ENCODE data around the gene USF3. TPM values are rescaled to one million over a fixed set of nuclear protein-coding genes. Genes with fewer than 3 reads are reported as not detected.
"Not testable (repeated sequence)": the region's sequence is repeated elsewhere in the genome, so short reads cannot be mapped to it uniquely, and the experiment has no call there.

USF3 gene
- total RNA-seq, 1 donor from 2014 or later: 16.8 TPM

DNA sequence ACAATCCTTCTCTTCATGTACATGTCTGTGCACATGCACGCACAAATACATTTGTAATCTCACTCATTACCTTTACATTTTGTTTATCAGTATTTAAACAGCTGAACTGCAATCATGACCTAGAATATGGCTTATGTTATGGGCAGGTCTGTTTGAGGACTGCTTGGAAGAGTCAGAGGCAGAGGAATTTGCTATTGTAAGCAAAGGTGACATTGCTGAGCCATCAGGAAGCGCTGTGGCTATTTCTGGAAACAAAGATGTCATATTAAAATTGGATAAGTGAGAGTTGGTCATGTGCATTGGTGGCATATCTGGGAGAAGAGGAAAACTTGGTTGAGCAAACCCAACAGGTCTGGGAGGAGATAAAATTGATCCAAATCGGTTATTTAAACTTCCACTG lies 41.6 kb downstream of the USF3 start:
- intact Hi-C loops (cut with micrococcal nuclease): no loop called here

DNA sequence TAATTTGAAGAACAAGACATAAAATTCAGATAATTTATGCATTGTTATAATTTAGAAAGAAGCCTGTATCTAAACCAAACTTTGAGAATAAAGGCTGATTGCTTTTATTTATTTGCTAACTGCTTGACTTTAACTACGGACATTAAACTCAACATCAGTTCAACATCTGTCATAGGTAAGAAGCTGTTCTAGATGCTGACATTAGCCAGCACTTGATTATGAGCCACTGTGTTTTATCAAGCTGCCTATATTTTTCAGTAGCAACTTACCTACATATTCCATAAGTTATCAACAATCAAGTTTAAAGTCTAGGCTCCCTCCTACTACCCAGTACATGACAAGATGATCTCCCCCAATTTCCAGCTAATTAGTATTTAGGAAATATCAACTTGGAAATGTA lies 42.1 kb downstream of the USF3 start:
- intact Hi-C loops (cut with micrococcal nuclease): no loop called here

DNA sequence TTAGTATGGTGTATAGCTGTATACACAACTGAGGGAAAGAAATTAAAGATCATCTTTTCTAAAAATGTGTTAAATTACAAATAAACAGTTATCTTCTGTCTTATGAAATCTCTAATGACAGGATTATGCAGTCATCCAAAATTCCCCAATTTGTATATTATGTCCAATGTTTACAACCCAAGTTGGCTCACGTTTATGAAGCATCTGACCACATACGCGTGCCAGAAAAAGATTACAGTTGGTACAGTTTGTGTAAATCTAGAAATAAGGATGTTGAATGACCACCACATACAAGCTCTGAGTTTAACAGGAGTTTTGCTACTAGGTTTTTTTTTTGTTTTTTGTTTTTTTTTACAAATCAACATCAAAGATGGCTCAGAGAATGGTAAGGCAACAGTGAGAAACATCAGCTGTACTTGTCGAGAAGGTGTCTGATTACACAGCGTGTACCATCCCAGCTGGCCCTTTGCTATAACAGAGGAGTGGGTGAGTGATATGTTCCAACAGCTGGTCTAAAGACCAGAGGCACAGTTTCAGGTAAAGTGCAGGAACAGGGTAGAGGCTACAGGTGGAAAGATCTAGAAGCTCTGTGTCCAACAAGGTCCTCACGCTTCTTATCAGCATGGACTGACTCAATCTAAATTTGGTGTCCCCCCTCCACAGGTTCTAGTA lies 47.1 kb downstream of the USF3 start:
- intact Hi-C loops (cut with micrococcal nuclease): no loop called here

DNA sequence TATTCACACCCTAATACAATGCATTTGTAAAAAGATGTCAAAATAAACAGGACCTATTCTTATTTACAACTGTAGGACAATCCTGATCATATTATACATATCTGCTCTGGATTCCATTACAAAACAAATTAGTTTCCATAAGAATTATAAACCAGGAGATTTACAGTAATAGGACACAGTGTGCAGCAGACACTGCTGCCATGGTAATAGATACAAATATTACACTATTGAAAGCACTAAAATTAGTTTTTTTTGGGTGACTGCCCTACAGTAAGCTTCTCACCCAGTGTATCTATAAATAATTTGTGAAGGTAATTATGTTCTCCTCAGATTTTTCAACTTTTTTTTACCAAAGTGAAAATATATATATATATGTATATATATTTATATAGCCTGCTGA lies 47.9 kb downstream of the USF3 start:
- intact Hi-C loops (cut with micrococcal nuclease): no loop called here

DNA sequence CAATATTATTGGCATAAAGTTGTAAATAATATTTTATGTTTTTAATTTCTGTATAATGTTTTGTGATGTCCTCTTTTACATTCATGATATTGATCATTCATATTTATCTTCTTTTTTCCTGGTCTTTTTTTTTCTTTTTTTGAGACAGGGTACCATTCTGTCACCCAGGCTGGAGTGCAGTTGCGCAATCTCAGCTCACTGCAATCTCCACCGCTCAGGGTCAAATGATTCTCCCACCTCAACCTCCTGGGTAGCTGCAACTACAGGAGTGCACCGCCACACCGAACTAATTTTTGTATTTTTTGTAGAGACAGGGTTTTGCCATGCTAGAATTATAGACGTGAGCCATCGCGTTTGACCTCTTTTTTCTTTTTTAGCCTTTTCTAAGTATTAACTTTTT lies 52.9 kb downstream of the USF3 start:
- intact Hi-C loops (cut with micrococcal nuclease): no loop called here

DNA sequence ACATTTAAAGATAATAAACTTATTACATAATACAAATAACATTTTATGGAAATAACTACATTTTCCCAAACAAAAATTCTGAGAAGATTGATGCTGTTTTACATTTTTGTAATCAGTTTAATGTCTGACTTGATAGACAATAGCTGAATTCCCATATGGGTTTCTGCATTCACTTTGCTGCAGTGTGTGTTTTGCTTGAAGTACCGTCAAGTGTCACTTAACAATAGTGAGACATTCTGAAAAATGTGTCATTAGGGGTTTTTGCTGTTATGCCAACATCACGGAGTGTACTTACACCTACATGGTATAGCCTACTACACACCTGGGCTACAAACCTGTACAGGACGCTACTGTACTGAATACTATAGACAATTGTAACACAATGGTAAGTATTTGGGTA lies 57.5 kb downstream of the USF3 start:
- intact Hi-C loops (cut with micrococcal nuclease): no loop called here

DNA sequence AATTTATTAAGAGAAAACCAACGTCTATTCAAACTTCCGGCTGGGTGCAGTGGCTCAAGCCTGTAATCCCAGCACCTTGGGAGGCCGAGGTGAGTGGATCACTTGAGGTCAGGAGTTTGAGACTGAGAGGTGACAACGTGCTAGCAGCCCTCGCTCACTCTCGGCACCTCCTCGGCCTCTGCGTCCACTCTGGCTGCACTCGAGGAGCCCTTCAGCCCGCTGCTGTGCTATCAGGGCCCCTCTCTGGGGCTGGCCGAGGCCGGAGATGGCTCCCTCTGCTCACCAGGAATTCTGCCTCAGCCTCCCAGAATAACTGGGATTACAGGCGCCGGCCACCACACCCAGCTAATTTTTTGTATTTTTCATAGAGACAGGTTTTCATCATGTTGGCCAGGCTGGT lies 58.7 kb downstream of the USF3 start:
- intact Hi-C loops (cut with micrococcal nuclease): no loop called here

DNA sequence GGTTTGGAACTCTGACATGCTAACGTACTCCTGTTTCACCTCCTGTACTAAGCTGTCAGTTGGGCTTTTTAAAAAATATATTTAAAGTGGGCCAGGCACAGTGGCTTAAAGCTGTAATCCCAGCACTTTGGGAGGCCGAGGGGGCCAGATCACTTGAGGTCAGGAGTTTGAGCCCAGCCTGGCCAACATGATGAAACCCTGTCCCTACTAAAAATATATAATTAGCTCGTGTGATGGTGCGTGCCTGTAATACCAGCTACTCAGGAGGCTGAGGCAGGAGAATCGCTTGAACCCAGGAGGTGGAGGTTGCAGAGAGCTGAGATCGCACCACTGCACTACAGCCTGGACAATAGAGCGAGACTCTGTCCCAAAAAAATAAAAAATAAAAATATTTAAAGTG lies 60.4 kb downstream of the USF3 start:
- intact Hi-C loops (cut with micrococcal nuclease): not testable (repeated sequence)

DNA sequence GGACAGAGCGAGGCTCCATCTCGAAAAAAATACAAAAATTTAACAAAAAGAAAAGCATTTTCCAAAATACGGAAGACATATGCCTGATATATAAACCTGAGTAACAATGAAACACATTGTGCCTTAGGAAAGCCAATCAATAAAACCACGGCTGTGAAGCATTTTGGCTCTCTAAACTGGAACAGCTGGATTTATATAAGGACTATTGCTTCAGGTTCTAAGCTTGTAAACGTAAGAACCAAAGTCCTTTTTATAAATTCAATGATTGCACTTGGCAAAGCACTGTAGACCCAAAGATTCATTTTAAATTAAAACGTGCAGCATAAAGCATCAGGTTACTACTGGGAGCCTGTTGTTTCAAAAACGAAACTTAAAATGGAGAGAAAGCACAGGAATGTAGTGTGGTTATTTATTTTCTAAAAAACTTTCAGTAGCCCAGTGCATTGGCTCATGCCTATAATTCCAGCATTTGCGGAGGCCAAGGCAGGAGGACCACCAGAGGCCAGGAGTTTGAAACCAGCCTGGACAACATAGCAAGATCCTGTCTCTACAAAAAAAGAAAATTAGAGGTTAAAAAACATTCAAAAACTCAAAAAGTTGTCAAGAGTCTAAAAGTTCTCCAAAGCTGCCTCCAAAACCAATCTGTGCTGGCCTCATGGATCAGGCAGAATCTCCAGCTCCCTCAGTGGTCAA lies 61.5 kb downstream of the USF3 start:
- intact Hi-C loops (cut with micrococcal nuclease): no loop called here

DNA sequence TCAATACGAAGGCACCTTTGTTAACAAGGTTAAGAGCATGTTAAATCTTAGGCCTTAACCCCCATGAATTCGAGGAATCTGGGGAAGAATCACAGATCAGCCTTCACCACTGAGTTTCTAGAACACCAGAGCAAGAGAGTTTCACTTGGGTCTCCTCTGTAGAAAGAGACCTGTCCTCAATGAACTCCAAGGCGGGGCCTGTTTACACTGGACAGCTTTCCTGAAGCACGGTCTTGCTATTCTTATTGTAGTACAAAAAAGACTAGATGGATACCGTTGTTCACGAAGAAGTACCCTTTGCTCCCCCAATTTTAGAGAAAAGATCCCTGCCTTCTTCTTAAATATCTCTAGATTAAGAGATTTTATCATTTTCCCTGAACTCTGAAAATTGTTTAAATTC lies 64.9 kb downstream of the USF3 start:
- intact Hi-C loops (cut with micrococcal nuclease): no loop called here

DNA sequence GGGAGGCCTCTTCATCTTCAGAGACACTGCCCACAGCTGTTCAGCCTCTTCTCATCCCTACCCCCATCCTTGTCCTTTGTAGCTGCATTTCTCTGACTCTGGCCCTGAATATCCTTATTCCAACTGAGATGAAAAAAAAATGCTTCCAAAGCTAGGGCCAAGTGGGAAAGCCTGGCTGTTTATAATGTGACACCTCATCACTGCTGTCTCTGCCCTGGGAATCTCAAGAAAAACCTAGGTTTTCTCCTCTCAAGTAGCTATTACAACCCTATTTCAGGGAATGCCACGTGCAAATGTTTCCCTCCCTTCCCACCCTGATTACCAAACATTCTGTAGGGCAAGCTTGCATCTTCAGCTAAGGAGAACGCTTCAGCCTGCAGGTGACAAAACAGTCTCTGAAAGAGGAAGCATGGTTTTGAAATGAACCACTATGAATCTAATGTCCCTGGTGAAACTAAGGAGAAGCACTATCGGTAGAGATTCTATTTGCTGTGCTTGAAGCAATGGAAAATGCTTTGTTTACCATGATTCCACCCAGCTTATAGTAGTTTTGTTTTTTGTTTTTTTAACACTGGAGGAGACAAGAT lies 65.4 kb downstream of the USF3 start:
- intact Hi-C loops (cut with micrococcal nuclease): no loop called here

DNA sequence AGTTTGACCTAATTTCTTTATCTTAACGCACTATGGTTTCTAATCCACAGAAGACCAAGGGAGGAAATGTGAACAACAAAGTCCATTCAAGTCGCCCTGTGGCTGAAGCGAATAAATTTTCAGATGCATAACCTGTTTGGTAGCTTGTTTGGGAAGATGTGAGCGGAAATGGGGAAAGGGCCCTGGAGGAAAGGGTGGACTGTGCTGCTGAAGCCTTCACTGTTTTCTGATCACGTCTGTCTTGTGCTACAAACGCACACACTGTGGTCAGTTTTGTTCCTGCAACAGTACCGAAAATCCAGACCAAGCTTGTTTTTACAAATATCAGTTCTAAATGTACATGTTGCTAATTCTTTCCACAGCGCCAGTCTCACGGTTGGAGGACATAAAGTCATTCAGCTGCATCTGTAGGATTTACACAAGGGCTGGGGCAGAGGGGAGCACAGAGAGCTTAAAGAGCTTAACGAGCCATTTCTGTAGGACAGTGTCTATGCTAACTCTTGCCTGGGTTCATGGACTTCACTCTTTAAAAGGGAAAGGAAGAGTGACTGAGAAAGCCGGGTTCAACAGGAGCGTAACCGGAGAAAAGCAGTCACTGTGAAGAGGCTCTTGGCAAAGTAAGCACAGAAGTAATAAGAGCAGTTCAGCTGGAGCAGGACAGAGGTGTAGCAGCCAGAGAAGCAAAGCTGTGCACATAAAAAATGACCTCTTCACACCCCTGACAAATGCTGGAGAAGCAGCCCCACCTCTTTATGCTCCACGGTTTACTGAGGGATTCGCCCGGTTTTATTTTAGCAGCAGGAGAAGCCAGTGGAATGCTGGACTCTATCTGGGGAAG lies 66.6 kb downstream of the USF3 start:
- intact Hi-C loops (cut with micrococcal nuclease): no loop called here

DNA sequence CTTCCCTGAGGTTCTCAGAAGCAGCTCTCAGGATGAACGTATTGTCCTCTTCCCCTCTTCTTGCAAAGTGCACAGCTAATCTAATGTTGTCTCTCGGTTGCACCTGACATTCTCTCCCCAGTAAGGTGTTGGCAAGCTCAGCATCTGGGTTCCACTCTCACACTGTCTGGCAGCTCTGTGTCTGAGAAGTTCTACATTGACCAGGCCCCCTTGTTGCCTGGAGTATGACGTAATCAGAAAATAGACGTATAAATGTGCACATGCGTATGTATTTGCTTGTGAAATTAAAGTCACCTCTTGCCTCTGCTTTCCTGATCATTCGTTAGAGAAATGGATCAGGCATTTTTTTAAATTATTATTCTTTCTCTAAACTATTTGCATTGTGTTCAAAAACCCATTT lies 67.7 kb downstream of the USF3 start:
- intact Hi-C loops (cut with micrococcal nuclease): no loop called here

DNA sequence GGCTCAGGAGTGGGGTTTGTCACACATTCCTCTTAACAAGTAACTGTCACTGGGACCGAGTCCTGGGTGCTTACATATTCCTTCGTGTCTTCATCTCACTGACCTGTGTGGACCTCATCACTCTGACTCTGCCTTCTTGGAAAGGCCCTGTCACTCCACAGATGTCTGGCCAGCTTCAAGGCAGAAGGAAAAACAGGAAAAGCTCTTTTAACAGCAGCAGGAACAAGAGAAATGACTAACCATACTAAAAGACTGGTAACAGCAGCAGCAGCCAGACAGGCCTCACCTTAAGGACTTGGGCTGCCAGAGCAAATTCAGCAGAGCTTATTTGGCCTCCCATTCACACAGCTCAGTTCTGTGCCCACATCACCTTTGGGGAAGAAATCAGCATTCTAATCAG lies 68.1 kb downstream of the USF3 start:
- intact Hi-C loops (cut with micrococcal nuclease): no loop called here

DNA sequence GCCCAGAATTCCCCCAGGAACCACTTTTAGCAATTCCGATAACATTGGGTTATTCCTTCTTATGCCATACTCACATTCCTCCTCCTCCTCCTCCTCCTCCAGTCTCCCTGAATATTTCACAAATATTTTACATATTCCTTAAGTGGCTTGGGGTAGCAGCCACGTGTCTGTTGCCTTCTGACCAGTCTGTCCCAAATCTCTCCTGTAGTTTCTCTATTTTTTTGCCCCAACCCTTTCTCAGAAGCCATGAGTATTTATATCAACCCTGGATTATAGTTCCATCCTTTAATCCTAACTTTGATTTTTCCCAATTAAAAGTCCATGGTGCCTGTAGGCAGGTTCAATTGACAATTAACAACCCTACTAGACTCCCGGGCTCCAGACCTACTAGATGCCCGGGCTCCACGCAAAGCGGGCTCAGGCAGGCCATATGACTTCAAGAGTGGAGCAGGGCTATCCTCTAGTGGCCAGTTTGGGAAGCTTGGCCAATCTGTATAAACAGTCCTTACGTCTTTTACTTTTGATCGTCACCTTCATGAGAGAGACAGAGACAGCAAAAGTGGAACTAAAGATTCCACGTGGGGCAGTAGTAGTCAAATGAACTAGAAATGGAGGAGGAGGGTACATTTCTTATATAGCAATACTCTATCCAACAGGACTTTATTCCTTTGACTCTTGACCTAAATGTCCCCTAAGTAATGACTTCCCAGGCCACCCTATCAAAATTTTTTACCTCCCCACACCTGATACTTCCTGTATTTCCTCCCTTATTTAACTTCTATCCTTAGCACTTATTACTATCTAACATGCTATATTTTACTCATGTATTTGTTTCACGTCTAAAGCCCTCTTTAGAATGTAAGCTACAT lies 69.7 kb downstream of the USF3 start:
- intact Hi-C loops (cut with micrococcal nuclease): no loop called here

DNA sequence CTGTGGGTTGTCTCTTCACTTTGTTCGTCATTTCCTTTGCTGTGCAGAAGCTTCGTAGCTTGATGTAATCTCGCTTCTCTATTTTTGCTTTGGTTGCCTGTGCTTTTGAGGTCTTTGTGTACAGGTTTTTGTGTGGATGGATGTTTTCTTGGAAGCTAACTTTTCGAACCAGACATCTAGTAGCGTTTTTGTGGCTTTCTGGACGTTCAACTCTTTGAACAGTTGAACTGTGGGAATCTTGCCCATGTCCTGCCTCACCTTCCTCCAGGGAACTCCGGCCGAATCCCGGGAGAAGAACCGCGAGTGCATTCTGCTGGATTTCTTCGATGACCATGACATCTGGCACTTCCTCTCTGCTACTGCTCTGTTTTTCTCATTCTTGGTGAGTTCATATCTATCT lies 70.6 kb downstream of the USF3 start:
- intact Hi-C loops (cut with micrococcal nuclease): no loop called here

DNA sequence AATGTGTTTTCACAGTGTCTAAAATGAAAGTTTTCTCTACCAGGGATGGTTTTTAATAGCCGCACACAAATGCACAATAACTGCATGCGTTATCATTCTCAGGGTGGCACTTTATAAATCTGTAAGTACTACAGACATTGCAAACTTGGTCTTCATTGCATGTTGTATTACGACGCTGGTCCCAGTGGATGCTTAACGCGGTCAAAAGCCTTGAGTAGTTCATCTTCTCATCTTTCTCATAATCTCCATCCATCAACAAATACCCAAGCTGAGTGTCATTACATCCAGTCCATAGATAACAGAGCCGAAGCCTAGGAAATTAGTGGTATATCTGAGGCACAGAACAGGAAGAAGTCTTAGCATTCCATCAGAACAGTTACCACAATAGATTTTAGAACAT lies 72.6 kb downstream of the USF3 start:
- intact Hi-C loops (cut with micrococcal nuclease): no loop called here

DNA sequence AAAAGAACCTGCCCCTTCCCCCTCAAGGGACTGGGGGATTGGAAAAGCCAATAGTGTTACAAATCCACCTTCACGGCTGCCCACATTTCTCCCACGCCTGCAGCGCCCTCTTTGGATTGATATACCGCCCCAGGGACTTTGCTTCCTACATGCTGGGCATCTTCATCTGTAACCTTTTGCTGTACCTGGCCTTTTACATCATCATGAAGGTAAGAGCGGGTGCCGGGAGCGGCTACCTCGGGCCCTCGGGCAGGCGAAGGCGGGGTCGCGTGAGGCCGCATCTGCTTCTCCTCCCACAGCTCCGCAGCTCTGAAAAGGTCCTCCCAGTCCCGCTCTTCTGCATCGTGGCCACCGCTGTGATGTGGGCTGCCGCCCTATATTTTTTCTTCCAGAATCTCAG lies 73.1 kb downstream of the USF3 start:
- intact Hi-C loops (cut with micrococcal nuclease): no loop called here

DNA sequence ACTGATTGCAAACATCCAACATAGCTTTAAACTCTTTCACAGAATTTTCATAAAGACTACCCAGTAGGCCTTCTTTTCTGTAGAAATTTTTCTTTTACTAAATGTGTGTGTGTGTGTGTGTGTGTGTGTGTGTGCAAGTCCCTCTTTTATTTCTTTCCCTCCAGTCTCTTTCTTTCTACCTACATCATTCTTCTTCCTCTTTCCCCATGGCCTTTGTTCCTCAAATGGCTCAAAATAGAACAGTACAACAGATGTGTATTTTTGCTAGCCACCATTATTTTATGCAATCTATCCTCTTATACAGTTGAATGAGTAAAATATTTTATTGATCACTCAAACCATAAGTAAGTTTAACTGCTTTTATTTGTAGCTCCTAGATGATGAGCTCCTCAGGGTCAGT lies 76.4 kb downstream of the USF3 start:
- intact Hi-C loops (cut with micrococcal nuclease): no loop called here

DNA sequence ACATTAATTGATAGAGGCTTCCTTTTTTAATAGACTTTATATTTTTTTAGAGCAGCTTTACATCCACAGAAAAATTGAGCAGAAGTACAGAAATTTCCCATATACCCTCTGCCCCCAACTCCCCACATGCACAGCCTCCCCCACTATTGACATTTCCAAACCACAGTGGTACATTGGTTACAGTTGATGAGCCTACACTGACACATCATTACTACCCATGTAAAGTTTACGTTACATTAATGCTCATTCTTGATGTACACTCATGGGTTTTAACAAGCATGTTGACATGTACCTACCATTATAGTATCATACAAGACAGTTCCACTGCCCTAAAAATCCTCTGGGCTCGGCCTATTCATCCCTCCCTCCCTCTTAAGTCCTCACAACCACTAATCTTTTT lies 78.7 kb downstream of the USF3 start:
- intact Hi-C loops (cut with micrococcal nuclease): no loop called here

DNA sequence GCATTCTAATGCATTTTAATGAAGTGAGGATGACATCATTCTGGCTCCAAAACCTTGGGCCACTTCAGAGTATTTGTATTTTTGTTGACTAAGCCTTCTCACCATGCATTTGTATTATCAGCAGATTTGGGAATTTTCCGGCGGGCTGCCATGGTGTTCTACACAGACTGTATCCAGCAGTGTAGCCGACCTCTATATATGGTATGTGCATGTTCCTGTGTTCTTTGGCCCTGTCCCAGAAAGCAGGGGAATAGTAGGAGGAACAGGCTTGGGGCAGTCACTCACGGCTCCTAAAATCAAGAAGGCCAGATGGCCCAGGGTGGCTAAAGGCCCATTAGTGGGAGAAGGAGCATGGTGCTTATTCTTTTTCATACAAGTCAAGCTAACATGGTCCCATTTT lies 80.5 kb downstream of the USF3 start:
- intact Hi-C loops (cut with micrococcal nuclease): no loop called here

Measured in T-helper 2 cell treated with Interferon-gamma antibody and Interleukin-4, amounts not matched to agents 100 ng/mL and 5 ng/mL, for 36 hours (primary cell).